Liver (tissue), 9 donors: ENCODE results near the gene TTYH3. TPM values are rescaled to one million over a fixed set of nuclear protein-coding genes. Genes with fewer than 3 reads are reported as not detected.

Experiments used
- DNase-seq: peaks from one replicate; pipeline ENCODE4 v3.0.0-alpha.2; 2017; ENCODE audit warnings: low spot score
- H3K27ac ChIP-seq, 2 donors: one replicate each; pipeline ENCODE4 v1.7.0; 2013; ENCODE audit warnings: inconsistent platforms in 2 of 2, low read length in 2 of 2, control low read depth in 1 of 2, low read depth in 1 of 2, mild to moderate bottlenecking in 1 of 2
- H3K27me3 ChIP-seq, 4 donors: one replicate each; pipeline versions ENCODE4 v1.6.1 to v1.7.0; 2013; ENCODE audit warnings: low read length in 3 of 4, inconsistent platforms in 1 of 4, mild to moderate bottlenecking in 1 of 4, moderate library complexity in 1 of 4; ENCODE audit not compliant: control insufficient read depth in 4 of 4, insufficient read depth in 4 of 4
- H3K36me3 ChIP-seq, 4 donors: one replicate each; pipeline versions ENCODE4 v1.6.1 to v1.7.0; 2013; ENCODE audit warnings: low read length in 3 of 4, mild to moderate bottlenecking in 3 of 4, low read depth in 1 of 4, moderate library complexity in 1 of 4; ENCODE audit not compliant: control insufficient read depth in 4 of 4, insufficient read depth in 3 of 4
- H3K4me1 ChIP-seq, 4 donors: one replicate each; pipeline versions ENCODE4 v1.6.1 to v1.7.0; 2013; ENCODE audit warnings: low read length in 3 of 4, mild to moderate bottlenecking in 3 of 4, moderate library complexity in 1 of 4; ENCODE audit not compliant: control insufficient read depth in 4 of 4, insufficient read depth in 4 of 4
- H3K4me3 ChIP-seq, 3 donors: one replicate each; pipeline versions ENCODE4 v1.6.1 to v1.7.0; 2013; ENCODE audit warnings: low read length in 3 of 3, control low read depth in 1 of 3, low read depth in 1 of 3, mild to moderate bottlenecking in 1 of 3
- H3K9ac ChIP-seq, 2 donors: one replicate each; pipeline ENCODE4 v1.7.0; 2013; ENCODE audit warnings: low read length in 2 of 2, mild to moderate bottlenecking in 2 of 2, moderate library complexity in 2 of 2, control low read depth in 1 of 2, low read depth in 1 of 2
- H3K9me3 ChIP-seq, 4 donors: one replicate each; pipeline versions ENCODE4 v1.6.1 to v1.7.0; 2013; ENCODE audit warnings: low read length in 3 of 4; ENCODE audit not compliant: control insufficient read depth in 4 of 4
- EGR1 ChIP-seq, 2 donors: IDR thresholded peaks; 2 replicates each; pipeline ENCODE4 v1.6.1; 2016 to 2018; ENCODE audit warnings: antibody characterized with exemption in 2 of 2, low read depth in 2 of 2
- FOXA1 ChIP-seq: IDR thresholded peaks from 2 replicates; pipeline ENCODE4 v1.6.1; 2016; ENCODE audit warnings: antibody characterized with exemption
- FOXA2 ChIP-seq: IDR thresholded peaks from 2 replicates; pipeline ENCODE4 v1.6.1; 2016; ENCODE audit warnings: antibody characterized with exemption
- GABPA ChIP-seq, 2 donors: IDR thresholded peaks in 1 of 2; conservative IDR thresholded peaks in 1 of 2; 2 replicates each; pipeline ENCODE4 v1.6.1; 2016; ENCODE audit warnings: antibody characterized with exemption in 2 of 2, mild to moderate bottlenecking in 1 of 2, moderate library complexity in 1 of 2
- HNF4A ChIP-seq, 2 donors: conservative IDR thresholded peaks; 2 replicates each; pipeline ENCODE4 v1.6.1; 2016; ENCODE audit warnings: antibody characterized with exemption in 2 of 2, mild to moderate bottlenecking in 2 of 2
- HNF4G ChIP-seq: IDR thresholded peaks from 2 replicates; pipeline ENCODE4 v1.6.1; 2016; ENCODE audit warnings: antibody characterized with exemption
- NR2F2 ChIP-seq: IDR thresholded peaks from 2 replicates; pipeline ENCODE4 v1.6.1; 2016; ENCODE audit warnings: antibody characterized with exemption
- RAD21 ChIP-seq, 2 donors: IDR thresholded peaks; 2 replicates each; pipeline ENCODE4 v1.6.1; 2016; ENCODE audit warnings: antibody characterized with exemption in 2 of 2, mild to moderate bottlenecking in 2 of 2
- RXRA ChIP-seq, 2 donors: IDR thresholded peaks; 2 replicates each; pipeline ENCODE4 v1.6.1; 2017 to 2018; ENCODE audit warnings: antibody characterized with exemption in 2 of 2, mild to moderate bottlenecking in 1 of 2
- SP1 ChIP-seq: IDR thresholded peaks from 2 replicates; pipeline ENCODE4 v1.6.1; 2018; ENCODE audit warnings: antibody characterized with exemption, mild to moderate bottlenecking
- TAF1 ChIP-seq: conservative IDR thresholded peaks from 2 replicates; pipeline ENCODE4 v1.6.1; 2016; ENCODE audit warnings: antibody characterized with exemption, mild to moderate bottlenecking
- YY1 ChIP-seq: IDR thresholded peaks from 2 replicates; pipeline ENCODE4 v1.6.1; 2016; ENCODE audit warnings: antibody characterized with exemption, mild to moderate bottlenecking
- ZBTB33 ChIP-seq: IDR thresholded peaks from 2 replicates; pipeline ENCODE4 v1.6.1; 2016; ENCODE audit warnings: antibody characterized with exemption
- WGBS: extraction: QIAGEN DNeasy Blood & Tissue Kit; methylation state at CpG from one replicate; pipeline ENCODE4 v1.1.7; 2013; 5-methylcytosine and 5-hydroxymethylcytosine counted together
- polyA plus RNA-seq, 2 donors: library from polyadenylated mRNA; stranded (reverse) in 1 of 2; unstranded in 1 of 2; fragments of 200-250 nt in 1 of 2; fragments of >200 nt in 1 of 2; fragmentation: Nextera tagmentation in 1 of 2; extraction: Ambion mirVana in 1 of 2; gene quantifications; one replicate each; pipeline versions ENCODE4 v1.2.1 to v1.2.3, GENCODE V29; 2013 to 2015
- total RNA-seq, 2 donors: library from RNA; depleted of rRNA; stranded (reverse); fragments of >200 nt; gene quantifications; one replicate each; pipeline ENCODE4 v1.2.3, GENCODE V29; 2014
- TF ChIP-seq, protein P1 (sequence below): fragments of 150-350 bp; IDR thresholded peaks from 2 replicates; pipeline ENCODE4 v1.5.1; 2017; ENCODE audit warnings: improper control_type of control experiment, low read depth, low read length; ENCODE audit not compliant: missing input control
- TF ChIP-seq, protein P2 (sequence below): IDR thresholded peaks from 2 replicates; pipeline ENCODE4 v1.6.1; 2016; ENCODE audit warnings: antibody characterized with exemption, mild to moderate bottlenecking
- TF ChIP-seq, protein P3 (sequence below): IDR thresholded peaks from 2 replicates; pipeline ENCODE4 v1.6.1; 2016; ENCODE audit warnings: antibody characterized with exemption
- donor health status: healthy.
- donor health status: healthy.
- donor health status: healthy.
- donor health status: healthy.
- donor health status: healthy.

Gene TTYH3
- total and polyA plus RNA-seq, 4 donors, result 8.2 to 19.6 (median 17.4) TPM

DNA sequence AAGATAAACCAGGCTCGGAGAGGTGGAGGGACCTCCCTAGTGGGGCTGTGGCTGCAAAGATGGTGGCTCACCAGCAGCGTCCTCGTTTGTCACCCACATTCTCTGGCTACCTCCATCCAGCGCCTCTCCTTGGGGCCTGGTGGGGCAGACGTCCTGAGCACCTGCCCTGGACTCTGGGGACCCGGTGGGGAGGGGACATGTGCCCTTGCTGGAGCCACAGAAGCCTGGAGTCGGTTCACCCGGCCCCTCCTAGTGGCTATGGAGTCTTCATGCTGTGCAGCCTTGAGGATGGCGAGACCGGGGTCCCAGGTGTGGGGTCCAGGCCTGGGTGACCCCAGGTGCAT, 14.5 kb downstream of the TTYH3 start (continued):
- no peak for TF ChIP-seq SP1
- TF ChIP-seq, protein P1, sequence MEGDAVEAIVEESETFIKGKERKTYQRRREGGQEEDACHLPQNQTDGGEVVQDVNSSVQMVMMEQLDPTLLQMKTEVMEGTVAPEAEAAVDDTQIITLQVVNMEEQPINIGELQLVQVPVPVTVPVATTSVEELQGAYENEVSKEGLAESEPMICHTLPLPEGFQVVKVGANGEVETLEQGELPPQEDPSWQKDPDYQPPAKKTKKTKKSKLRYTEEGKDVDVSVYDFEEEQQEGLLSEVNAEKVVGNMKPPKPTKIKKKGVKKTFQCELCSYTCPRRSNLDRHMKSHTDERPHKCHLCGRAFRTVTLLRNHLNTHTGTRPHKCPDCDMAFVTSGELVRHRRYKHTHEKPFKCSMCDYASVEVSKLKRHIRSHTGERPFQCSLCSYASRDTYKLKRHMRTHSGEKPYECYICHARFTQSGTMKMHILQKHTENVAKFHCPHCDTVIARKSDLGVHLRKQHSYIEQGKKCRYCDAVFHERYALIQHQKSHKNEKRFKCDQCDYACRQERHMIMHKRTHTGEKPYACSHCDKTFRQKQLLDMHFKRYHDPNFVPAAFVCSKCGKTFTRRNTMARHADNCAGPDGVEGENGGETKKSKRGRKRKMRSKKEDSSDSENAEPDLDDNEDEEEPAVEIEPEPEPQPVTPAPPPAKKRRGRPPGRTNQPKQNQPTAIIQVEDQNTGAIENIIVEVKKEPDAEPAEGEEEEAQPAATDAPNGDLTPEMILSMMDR, result no peak
- no peak for TF ChIP-seq NR2F2
- no peak for TF ChIP-seq EGR1 (IDR thresholded peaks at IDR 0.05; ENCODE audit: low read depth in 2 of 2)

GRCh38 chr7:2646680-2647571, 15.1 kb downstream of the TTYH3 start:
- DNase-seq, result no peak
- no peak overlapping the region for H3K4me3 ChIP-seq

More at GRCh38 chr7:2646680-2647571, 15.1 kb downstream of the TTYH3 start:
- Histone ChIP-seq H3K9me3 (no peaks in the 10 kb centered on the region), H3K27ac (no peak overlapping the region), H3K36me3 (peaks cover 0 to 13% (median 6%) of the 10 kb centered on the region in 4 donors), H3K4me1 (peaks cover 2 to 12% (median 5%) of the 10 kb centered on the region in 4 donors), H3K9ac (no peak overlapping the region), H3K27me3 (no peaks in the 10 kb centered on the region)
- TF ChIP-seq EGR1 (IDR thresholded peaks at IDR 0.05; ENCODE audit: low read depth in 2 of 2) (no peak), HNF4A (conservative IDR thresholded peaks at IDR 0.05) (no peak), FOXA2 (no peak), FOXA1 (no peak), GABPA (IDR thresholded peaks at IDR 0.05 in 1 of 2, conservative IDR thresholded peaks at IDR 0.05 in 1 of 2) (no peak), HNF4G (no peak), RXRA (IDR thresholded peaks at IDR 0.05) (no peak), SP1 (no peak), RAD21 (IDR thresholded peaks at IDR 0.05) (no peak), ZBTB33 (no peak), YY1 (no peak), TAF1 (no peak)
- TF ChIP-seq, protein P2, sequence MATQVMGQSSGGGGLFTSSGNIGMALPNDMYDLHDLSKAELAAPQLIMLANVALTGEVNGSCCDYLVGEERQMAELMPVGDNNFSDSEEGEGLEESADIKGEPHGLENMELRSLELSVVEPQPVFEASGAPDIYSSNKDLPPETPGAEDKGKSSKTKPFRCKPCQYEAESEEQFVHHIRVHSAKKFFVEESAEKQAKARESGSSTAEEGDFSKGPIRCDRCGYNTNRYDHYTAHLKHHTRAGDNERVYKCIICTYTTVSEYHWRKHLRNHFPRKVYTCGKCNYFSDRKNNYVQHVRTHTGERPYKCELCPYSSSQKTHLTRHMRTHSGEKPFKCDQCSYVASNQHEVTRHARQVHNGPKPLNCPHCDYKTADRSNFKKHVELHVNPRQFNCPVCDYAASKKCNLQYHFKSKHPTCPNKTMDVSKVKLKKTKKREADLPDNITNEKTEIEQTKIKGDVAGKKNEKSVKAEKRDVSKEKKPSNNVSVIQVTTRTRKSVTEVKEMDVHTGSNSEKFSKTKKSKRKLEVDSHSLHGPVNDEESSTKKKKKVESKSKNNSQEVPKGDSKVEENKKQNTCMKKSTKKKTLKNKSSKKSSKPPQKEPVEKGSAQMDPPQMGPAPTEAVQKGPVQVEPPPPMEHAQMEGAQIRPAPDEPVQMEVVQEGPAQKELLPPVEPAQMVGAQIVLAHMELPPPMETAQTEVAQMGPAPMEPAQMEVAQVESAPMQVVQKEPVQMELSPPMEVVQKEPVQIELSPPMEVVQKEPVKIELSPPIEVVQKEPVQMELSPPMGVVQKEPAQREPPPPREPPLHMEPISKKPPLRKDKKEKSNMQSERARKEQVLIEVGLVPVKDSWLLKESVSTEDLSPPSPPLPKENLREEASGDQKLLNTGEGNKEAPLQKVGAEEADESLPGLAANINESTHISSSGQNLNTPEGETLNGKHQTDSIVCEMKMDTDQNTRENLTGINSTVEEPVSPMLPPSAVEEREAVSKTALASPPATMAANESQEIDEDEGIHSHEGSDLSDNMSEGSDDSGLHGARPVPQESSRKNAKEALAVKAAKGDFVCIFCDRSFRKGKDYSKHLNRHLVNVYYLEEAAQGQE, result no peak
- TF ChIP-seq, protein P1, result no peak
- TF ChIP-seq, protein P3, sequence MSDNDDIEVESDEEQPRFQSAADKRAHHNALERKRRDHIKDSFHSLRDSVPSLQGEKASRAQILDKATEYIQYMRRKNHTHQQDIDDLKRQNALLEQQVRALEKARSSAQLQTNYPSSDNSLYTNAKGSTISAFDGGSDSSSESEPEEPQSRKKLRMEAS, result no peak
- WGBS, result 91% methylated on average over 73 of the region's 73 CpGs
